ENCODE measurements around the gene CSF2. TPM values are rescaled to one million over a fixed set of nuclear protein-coding genes. Genes with fewer than 3 reads are reported as not detected.

CSF2 gene
- total RNA-seq, 2 experiments from 2014 or later = 0.55 to 0.61 TPM

DNA sequence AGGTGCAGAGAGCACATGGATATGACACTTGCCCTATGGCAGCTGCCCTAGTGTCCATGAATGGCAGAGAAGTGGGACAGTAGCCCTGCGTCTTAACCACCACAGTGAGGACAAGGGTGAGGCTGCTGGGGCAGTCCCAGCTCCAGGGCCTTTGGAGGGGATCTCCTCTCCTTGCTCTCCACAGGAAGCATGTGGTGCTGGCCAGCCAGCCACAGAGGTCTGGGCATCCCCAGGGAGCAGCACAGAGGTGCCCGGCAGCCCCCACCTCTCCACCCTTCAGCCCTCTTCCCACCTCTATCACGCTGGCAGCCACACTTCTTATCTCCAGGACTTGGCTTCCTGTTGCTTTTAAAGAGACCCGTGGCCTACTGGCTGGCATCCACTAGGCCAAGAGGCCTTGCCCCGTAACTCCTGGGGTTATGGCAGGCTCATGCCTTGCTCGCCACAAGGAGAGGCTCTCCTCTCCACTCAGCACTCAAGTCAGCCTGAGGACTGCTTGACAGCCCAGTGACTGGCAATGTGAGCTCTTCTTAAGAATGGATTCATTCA is 21.9 kb downstream of the CSF2 start:
- peaks cover 47% of the 10 kb centered on the region for H3K4me1 Mint-ChIP-seq (ENCODE audit: low read depth)
- H3K9me3 Mint-ChIP-seq (ENCODE audit: insufficient read depth) = no peaks in the 10 kb centered on the region
- H3K36me3 Mint-ChIP-seq (ENCODE audit: low read depth) = peaks cover 2% of the 10 kb centered on the region
- no peak overlapping the region for H3K4me3 Mint-ChIP-seq
- no peak for ATAC-seq
- no peak for DNase-seq
- no peak overlapping the region for H3K27ac Mint-ChIP-seq
- no peaks in the 10 kb centered on the region for H3K27me3 Mint-ChIP-seq (ENCODE audit: low read depth)
- POLR2A ChIA-PET = interaction anchor here (1.0 kb wide), 1 partner anchor 10 kb away, joined by 3 read pairs; no protein-coding TSS in a partner anchor
- CTCF ChIA-PET = interaction anchor here (0.5 to 2.4 kb wide), 4 partner anchors 8 to 141 kb away, joined by 3 to 6 read pairs (median 5); no protein-coding TSS in a partner anchor

GRCh38 chr5:132096904-132097303 is 23.3 kb downstream of the CSF2 start:
- no peak overlapping the region for H3K4me3 Mint-ChIP-seq
- ChIA-PET POLR2A (interaction anchor here (0.9 kb wide), 1 partner anchor 16 kb away, joined by 3 read pairs; no protein-coding TSS in a partner anchor), CTCF (interaction anchor here (0.8 to 2.4 kb wide), 5 partner anchors 14 to 84 kb away, joined by 3 to 5 read pairs (median 3); no protein-coding TSS in a partner anchor)
- peak overlapping the region; percentile 15 for H3K27ac Mint-ChIP-seq
- H3K9me3 Mint-ChIP-seq (ENCODE audit: insufficient read depth) = no peaks in the 10 kb centered on the region
- peaks cover 60% of the 10 kb centered on the region for H3K4me1 Mint-ChIP-seq (ENCODE audit: low read depth)
- H3K36me3 Mint-ChIP-seq (ENCODE audit: low read depth) = no peaks in the 10 kb centered on the region
- DNase-seq = no peak
- no peaks in the 10 kb centered on the region for H3K27me3 Mint-ChIP-seq (ENCODE audit: low read depth)
- ATAC-seq = no peak

GRCh38 chr5:132098151-132098594 is 24.6 kb downstream of the CSF2 start:
- no peak for DNase-seq
- Mint-ChIP-seq H3K27ac (no peak overlapping the region), H3K4me3 (no peak overlapping the region), H3K27me3 (ENCODE audit: low read depth) (no peaks in the 10 kb centered on the region), H3K36me3 (ENCODE audit: low read depth) (peaks cover 2% of the 10 kb centered on the region), H3K4me1 (ENCODE audit: low read depth) (peaks cover 72% of the 10 kb centered on the region), H3K9me3 (ENCODE audit: insufficient read depth) (no peaks in the 10 kb centered on the region)
- ChIA-PET POLR2A (no interaction called here), CTCF (interaction anchor here (1.0 to 2.4 kb wide), 7 partner anchors 9 to 81 kb away, joined by 3 to 5 read pairs (median 4); no protein-coding TSS in a partner anchor)
- no peak for ATAC-seq

DNA sequence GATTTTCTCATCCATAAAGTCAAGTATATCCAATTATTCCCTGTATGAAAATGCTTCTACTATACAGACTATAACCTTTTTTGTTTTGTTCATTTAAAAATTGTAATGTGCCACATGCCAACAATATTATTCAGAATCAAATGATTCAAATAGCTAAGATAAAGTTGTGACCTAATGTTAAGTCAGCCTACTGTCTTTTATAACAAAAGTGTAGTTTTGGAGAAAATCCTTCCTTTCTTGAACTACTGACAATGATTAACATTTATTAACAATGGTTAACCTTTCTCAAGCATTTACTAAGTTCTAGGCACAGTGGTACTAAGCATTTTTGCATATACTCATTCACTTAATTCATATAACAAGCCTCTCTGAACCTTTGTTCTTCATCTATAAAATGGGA is 25.0 kb downstream of the CSF2 start:
- ChIA-PET CTCF (interaction anchor here (0.9 to 1.5 kb wide), 4 partner anchors 9 to 82 kb away, joined by 3 to 5 read pairs (median 4); no protein-coding TSS in a partner anchor), POLR2A (interaction anchor here (1.4 kb wide), 1 partner anchor 10 kb away, joined by 5 read pairs; no protein-coding TSS in a partner anchor)
- peaks cover 77% of the 10 kb centered on the region for H3K4me1 Mint-ChIP-seq (ENCODE audit: low read depth)
- no peaks in the 10 kb centered on the region for H3K27me3 Mint-ChIP-seq (ENCODE audit: low read depth)
- peak overlapping the region; percentile 2 for H3K4me3 Mint-ChIP-seq
- H3K27ac Mint-ChIP-seq = peak overlapping the region; percentile 18
- H3K36me3 Mint-ChIP-seq (ENCODE audit: low read depth) = peaks cover 2% of the 10 kb centered on the region
- H3K9me3 Mint-ChIP-seq (ENCODE audit: insufficient read depth) = no peaks in the 10 kb centered on the region
- DNase-seq = no peak
- no peak for ATAC-seq

GRCh38 chr5:132099076-132099748 is 25.6 kb downstream of the CSF2 start:
- no peaks in the 10 kb centered on the region for H3K9me3 Mint-ChIP-seq (ENCODE audit: insufficient read depth)
- ATAC-seq = peak; percentile 28
- peak overlapping the region; percentile 2 for H3K4me3 Mint-ChIP-seq
- peaks cover 2% of the 10 kb centered on the region for H3K36me3 Mint-ChIP-seq (ENCODE audit: low read depth)
- H3K27ac Mint-ChIP-seq = peak overlapping the region; percentile 18
- peak; percentile 61 for DNase-seq
- no peaks in the 10 kb centered on the region for H3K27me3 Mint-ChIP-seq (ENCODE audit: low read depth)
- CTCF ChIA-PET = interaction anchor here (0.9 kb wide), 1 partner anchor 81 kb away, joined by 5 read pairs; no protein-coding TSS in a partner anchor
- POLR2A ChIA-PET = interaction anchor here (1.4 kb wide), 1 partner anchor 11 kb away, joined by 5 read pairs; no protein-coding TSS in a partner anchor
- peaks cover 79% of the 10 kb centered on the region for H3K4me1 Mint-ChIP-seq (ENCODE audit: low read depth)

DNA sequence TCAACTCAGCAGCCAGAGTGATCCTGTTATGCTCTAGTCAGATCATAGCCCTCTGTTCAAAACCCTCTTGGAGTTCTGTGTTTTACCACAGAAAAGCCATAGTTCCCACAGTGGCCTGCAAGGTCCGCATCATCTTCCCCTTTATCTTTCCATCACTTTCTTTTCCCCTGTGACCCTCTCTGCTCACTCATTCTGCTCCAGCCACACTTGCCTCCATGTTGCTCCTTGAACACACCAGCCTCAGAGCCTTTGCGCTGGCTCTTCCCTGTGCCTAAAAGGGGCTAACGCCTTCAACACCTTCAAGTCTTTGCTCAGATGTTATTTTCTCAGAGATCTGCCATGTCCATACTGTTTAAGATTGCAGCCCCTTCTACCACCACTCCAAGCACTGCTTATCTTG is 26.3 kb downstream of the CSF2 start:
- ATAC-seq (no peak), DNase-seq (no peak)
- Mint-ChIP-seq H3K4me1 (ENCODE audit: low read depth) (peaks cover 85% of the 10 kb centered on the region), H3K27me3 (ENCODE audit: low read depth) (no peaks in the 10 kb centered on the region), H3K4me3 (no peak overlapping the region), H3K9me3 (ENCODE audit: insufficient read depth) (no peaks in the 10 kb centered on the region), H3K27ac (peak overlapping the region; percentile 18), H3K36me3 (ENCODE audit: low read depth) (peaks cover 4% of the 10 kb centered on the region)
- ChIA-PET CTCF (no interaction called here), POLR2A (interaction anchor here (0.6 to 1.4 kb wide), 2 partner anchors 11 to 26 kb away, joined by 3 to 5 read pairs; partner anchors contain the start of gene CSF2)

DNA sequence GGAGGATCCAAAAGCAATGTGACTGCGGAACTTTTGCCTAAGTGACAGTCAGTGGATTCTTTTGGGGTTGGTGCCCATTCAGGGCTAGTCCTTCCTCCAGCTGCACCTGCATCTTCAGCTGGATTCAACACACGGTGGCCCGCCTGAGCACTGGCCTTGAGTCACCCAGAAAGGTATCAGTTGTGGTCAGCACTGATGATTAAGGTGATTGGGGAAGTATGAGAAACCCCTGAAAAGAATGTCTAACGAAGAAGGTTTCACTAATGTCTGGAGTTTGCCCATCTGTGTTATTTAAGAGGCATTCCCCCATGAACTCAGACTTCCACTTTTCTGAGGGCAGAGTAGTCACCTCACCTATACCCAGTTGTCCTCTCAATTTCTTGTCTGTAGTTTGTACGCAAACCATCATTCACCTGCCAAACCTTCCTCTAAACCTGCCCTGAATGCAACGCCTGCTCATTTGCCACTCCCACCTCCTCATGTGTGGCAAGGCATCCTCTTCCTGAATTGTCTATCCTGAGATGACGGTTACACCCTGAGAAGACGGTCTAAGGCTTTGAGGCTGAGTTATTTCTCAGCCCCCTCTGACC is 27.2 kb downstream of the CSF2 start:
- H3K27ac Mint-ChIP-seq = peak overlapping the region; percentile 80
- ATAC-seq (no peak), DNase-seq (peak; percentile 40)
- peak overlapping the region; percentile 32 for H3K4me3 Mint-ChIP-seq
- ChIA-PET CTCF (interaction anchor here (4.0 kb wide), 1 partner anchor 36 kb away, joined by 18 read pairs; no protein-coding TSS in a partner anchor), POLR2A (interaction anchor here (0.6 kb wide), 1 partner anchor 27 kb away, joined by 3 read pairs; the partner anchor contains the start of gene CSF2)
- H3K36me3 Mint-ChIP-seq (ENCODE audit: low read depth) = peaks cover 4% of the 10 kb centered on the region
- peaks cover 86% of the 10 kb centered on the region for H3K4me1 Mint-ChIP-seq (ENCODE audit: low read depth)
- H3K27me3 Mint-ChIP-seq (ENCODE audit: low read depth) = no peaks in the 10 kb centered on the region
- no peaks in the 10 kb centered on the region for H3K9me3 Mint-ChIP-seq (ENCODE audit: insufficient read depth)

- POLR2A ChIA-PET = no interaction called here
- peaks cover 88% of the 10 kb centered on the region for H3K4me1 Mint-ChIP-seq (ENCODE audit: low read depth)
- CTCF ChIA-PET = interaction anchor here (0.9 to 4.0 kb wide), 5 partner anchors 22 to 336 kb away, joined by 3 to 18 read pairs (median 5); no protein-coding TSS in a partner anchor
- peak overlapping the region; percentile 32 for H3K4me3 Mint-ChIP-seq
- H3K27ac Mint-ChIP-seq = peak overlapping the region; percentile 80
- ATAC-seq (no peak), DNase-seq (no peak)
- H3K9me3 Mint-ChIP-seq (ENCODE audit: insufficient read depth) = no peaks in the 10 kb centered on the region
- no peaks in the 10 kb centered on the region for H3K27me3 Mint-ChIP-seq (ENCODE audit: low read depth)
- H3K36me3 Mint-ChIP-seq (ENCODE audit: low read depth) = peaks cover 4% of the 10 kb centered on the region
These were observed 27.8 kb downstream of the CSF2 start for GRCh38 chr5:132101385-132101880.

DNA sequence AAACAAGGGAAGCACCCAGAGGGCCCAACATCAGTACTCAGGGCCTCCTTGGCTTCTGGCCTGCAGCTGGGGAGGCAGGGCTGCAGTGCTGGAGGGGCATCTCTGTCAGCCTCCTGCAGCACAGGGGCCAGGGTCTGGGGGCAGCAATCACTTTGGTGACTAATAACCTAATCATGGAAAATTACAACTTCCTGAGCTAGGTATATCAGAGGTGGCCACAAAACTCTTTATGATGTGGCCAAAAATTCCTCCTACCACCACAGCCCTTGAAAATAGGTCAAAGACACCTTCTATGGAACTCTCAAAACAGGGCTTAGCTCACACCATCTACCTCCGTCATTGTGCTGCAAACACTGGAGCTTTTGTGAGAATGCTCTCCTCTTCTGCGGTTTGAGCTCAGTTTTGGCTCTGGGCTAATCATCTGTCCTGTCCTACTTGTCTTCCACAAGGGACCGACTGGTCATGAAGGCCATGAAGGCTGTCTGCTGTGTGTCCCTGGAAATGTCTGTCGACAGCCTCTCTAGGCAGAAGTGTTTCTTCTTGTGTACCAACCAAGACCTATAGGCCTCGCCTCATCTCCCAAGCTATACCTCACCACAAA is 28.6 kb downstream of the CSF2 start:
- ChIA-PET POLR2A (interaction anchor here (0.9 kb wide), 1 partner anchor 15 kb away, joined by 3 read pairs; no protein-coding TSS in a partner anchor), CTCF (interaction anchor here (0.9 to 4.0 kb wide), 10 partner anchors 21 to 335 kb away, joined by 3 to 18 read pairs (median 4); partner anchors contain the start of gene CSF2)
- Mint-ChIP-seq H3K4me3 (no peak overlapping the region), H3K4me1 (ENCODE audit: low read depth) (peaks cover 88% of the 10 kb centered on the region), H3K27ac (peak overlapping the region; percentile 94), H3K36me3 (ENCODE audit: low read depth) (peaks cover 4% of the 10 kb centered on the region), H3K27me3 (ENCODE audit: low read depth) (no peaks in the 10 kb centered on the region), H3K9me3 (ENCODE audit: insufficient read depth) (no peaks in the 10 kb centered on the region)
- ATAC-seq = peak; percentile 7
- DNase-seq = peak; percentile 33

DNA sequence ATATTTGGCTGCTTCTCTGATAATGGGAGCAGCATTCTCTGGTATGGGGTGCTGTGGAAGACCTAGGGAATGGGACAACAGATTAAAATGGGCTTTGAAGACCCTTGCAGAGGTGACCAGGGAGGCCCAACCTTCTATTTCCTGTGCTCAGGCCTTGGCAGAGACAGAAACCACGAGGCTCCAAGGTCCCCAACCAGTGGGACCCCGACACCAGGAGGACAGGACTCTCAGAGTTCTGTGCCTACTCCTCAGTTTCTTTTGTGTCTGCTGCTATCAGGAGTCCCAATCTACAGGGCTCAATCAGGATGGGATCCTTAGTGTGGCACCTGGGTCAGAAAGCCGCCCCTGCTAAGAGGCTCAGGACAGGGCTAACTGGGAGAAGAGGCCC is 29.3 kb downstream of the CSF2 start:
- Mint-ChIP-seq H3K9me3 (ENCODE audit: insufficient read depth) (no peaks in the 10 kb centered on the region), H3K27me3 (ENCODE audit: low read depth) (no peaks in the 10 kb centered on the region), H3K27ac (peak overlapping the region; percentile 94), H3K4me1 (ENCODE audit: low read depth) (peaks cover 93% of the 10 kb centered on the region), H3K4me3 (no peak overlapping the region), H3K36me3 (ENCODE audit: low read depth) (peaks cover 9% of the 10 kb centered on the region)
- ATAC-seq = peak; percentile 1
- ChIA-PET CTCF (interaction anchor here (0.6 to 4.0 kb wide), 8 partner anchors 9 to 115 kb away, joined by 3 to 18 read pairs (median 5); partner anchors contain the start of gene CSF2), POLR2A (no interaction called here)
- no peak for DNase-seq

All from activated CD8-positive, alpha-beta T cell treated with anti-CD3 and anti-CD28 coated beads, Interleukin-2, amount 10 ng/mL, durations not matched to agents 7 days and 5 days (primary cell).